ENCODE data around the gene NDUFAF7. TPM values are rescaled to one million over a fixed set of nuclear protein-coding genes. Genes with fewer than 3 reads are reported as not detected.

The NDUFAF7 gene
- total and polyA plus RNA-seq, 2 of the 13 experiments (the other 11 are each of a cell fraction or from before 2014, with no cell fraction given), result 27.0 to 40.8 TPM

DNA sequence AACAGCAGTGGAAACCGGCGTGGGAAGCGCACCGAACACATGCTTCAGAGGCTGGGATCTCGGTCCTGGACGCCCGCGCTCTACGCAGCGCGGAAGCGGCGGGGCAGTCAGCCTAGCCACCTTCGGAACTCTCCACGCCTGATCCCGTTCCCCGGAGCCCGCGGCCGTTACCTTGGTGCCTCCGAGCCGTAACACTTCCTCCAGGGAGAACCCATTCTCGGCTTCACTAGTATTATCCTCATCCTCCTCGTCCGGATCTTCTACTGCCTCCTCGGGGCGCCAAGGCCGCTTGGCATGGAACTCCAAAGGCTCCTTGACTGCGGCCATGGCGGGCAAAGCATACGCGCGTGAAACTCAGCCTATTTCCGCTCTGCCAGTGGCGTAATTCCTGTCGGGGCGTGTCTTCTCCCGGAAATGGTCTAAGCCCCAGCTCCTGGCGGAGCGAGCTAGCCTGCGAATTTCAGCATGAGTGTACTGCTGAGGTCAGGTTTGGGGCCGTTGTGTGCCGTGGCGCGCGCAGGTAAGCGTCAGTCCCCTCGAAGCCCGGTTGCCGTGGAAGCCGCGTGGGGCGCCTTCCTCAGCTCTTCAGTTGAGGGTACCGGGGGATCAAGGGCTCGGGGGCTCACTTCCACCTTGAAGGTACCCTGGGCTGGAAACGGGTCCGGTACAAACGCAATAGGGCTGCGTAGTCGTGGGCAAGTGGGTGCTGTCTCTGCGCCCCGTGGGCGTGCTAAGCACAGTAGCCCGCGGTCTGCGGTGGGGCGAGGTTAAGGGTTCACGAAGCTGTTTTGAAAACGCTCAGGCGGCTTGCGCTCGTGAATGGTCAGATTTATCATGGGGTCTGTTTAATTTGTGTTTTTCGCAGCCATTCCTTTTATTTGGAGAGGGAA, at the start of gene NDUFAF7, which contains the start of gene CEBPZ (continued):
- TF ChIP-seq, protein P1, sequence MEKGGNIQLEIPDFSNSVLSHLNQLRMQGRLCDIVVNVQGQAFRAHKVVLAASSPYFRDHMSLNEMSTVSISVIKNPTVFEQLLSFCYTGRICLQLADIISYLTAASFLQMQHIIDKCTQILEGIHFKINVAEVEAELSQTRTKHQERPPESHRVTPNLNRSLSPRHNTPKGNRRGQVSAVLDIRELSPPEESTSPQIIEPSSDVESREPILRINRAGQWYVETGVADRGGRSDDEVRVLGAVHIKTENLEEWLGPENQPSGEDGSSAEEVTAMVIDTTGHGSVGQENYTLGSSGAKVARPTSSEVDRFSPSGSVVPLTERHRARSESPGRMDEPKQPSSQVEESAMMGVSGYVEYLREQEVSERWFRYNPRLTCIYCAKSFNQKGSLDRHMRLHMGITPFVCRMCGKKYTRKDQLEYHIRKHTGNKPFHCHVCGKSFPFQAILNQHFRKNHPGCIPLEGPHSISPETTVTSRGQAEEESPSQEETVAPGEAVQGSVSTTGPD (CRISPR knock-in tag; IDR thresholded peaks at IDR 0.05), result peak; percentile 29; the same call in 1 of the 2 replicates
- TF ChIP-seq PITX1 (CRISPR knock-in tag; IDR thresholded peaks at IDR 0.05) (peak; percentile 83), MAFK (conservative IDR thresholded peaks at IDR 0.05 in 1 of 2, IDR thresholded peaks at IDR 0.05 in 1 of 2; ENCODE audit: low read length in 2 of 2) (peak in 1 of 2 experiments; percentile 16; a peak in 1 of 4 replicates), ZNF577 (CRISPR knock-in tag; IDR thresholded peaks at IDR 0.05; ENCODE audit: borderline replicate concordance, low read depth) (0 out of 2 replicates have a peak, but pooled peaks have one; percentile 48), AGO1 (IDR thresholded peaks at IDR 0.05; ENCODE audit: low read depth, low read length, poor library complexity, severe bottlenecking) (no peak), ATM (IDR thresholded peaks at IDR 0.05; ENCODE audit: borderline replicate concordance) (no peak), ZNF136 (CRISPR knock-in tag; IDR thresholded peaks at IDR 0.05; ENCODE audit: low read depth) (peak; percentile 82), ZNF766 (CRISPR knock-in tag; IDR thresholded peaks at IDR 0.05; ENCODE audit: borderline replicate concordance) (no peak), HMGA1 (CRISPR knock-in tag; conservative IDR thresholded peaks at IDR 0.05) (no peak), SNRNP70 (IDR thresholded peaks at IDR 0.05; ENCODE audit: low read depth, low read length) (no peak), TARDBP (CRISPR knock-in tag; IDR thresholded peaks at IDR 0.05) (peak; percentile 90), ZNF331 (CRISPR knock-in tag; IDR thresholded peaks at IDR 0.05) (peak; percentile 83; the same call in 1 of the 2 replicates), ZBTB25 (CRISPR knock-in tag; IDR thresholded peaks at IDR 0.05) (peak; percentile 66), MIER3 (CRISPR knock-in tag; IDR thresholded peaks at IDR 0.05; ENCODE audit: borderline replicate concordance) (no peak), ZNF501 (CRISPR knock-in tag; IDR thresholded peaks at IDR 0.05) (peak; percentile 95), AGO2 (optimal IDR thresholded peaks at IDR 0.05; ENCODE audit: low read depth, low read length) (no peak), MXD3 (CRISPR knock-in tag; IDR thresholded peaks at IDR 0.05) (peak; percentile 83; the same call in 1 of the 2 replicates), ZNF749 (CRISPR knock-in tag; IDR thresholded peaks at IDR 0.05; ENCODE audit: borderline replicate concordance) (peak; percentile 95; the same call in 1 of the 2 replicates), KDM5A (IDR thresholded peaks at IDR 0.05; ENCODE audit: borderline replicate concordance, low read length) (peak; percentile 87), RXRA (CRISPR knock-in tag; IDR thresholded peaks at IDR 0.05) (peak; percentile 77; the same call in 1 of the 2 replicates), HCFC1 (IDR thresholded peaks at IDR 0.05; ENCODE audit: low read depth, low read length) (peak; percentile 7; the same call in 1 of the 2 replicates), NFE2 (CRISPR knock-in tag; IDR thresholded peaks at IDR 0.05) (no peak), ARID2 (CRISPR knock-in tag; IDR thresholded peaks at IDR 0.05; ENCODE audit: borderline replicate concordance) (peak; percentile 85), RBAK (CRISPR knock-in tag; IDR thresholded peaks at IDR 0.05) (0 out of 2 replicates have a peak, but pooled peaks have one; percentile 65)
- TF ChIP-seq, protein P2, sequence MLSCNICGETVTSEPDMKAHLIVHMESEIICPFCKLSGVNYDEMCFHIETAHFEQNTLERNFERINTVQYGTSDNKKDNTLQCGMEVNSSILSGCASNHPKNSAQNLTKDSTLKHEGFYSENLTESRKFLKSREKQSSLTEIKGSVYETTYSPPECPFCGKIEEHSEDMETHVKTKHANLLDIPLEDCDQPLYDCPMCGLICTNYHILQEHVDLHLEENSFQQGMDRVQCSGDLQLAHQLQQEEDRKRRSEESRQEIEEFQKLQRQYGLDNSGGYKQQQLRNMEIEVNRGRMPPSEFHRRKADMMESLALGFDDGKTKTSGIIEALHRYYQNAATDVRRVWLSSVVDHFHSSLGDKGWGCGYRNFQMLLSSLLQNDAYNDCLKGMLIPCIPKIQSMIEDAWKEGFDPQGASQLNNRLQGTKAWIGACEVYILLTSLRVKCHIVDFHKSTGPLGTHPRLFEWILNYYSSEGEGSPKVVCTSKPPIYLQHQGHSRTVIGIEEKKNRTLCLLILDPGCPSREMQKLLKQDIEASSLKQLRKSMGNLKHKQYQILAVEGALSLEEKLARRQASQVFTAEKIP (CRISPR knock-in tag; IDR thresholded peaks at IDR 0.05; ENCODE audit: borderline replicate concordance), result no peak
